SK-N-SH (cell line): ENCODE measurements around the gene NACC1. TPM values are rescaled to one million over a fixed set of nuclear protein-coding genes. Genes with fewer than 3 reads are reported as not detected.

ENCODE experiments used
- CTCF ChIA-PET: fragments of 300-600, 350-600 bp; formaldehyde crosslinking; extraction: SDS; loops from one replicate; lab custom pipeline; 2021; lab: Yijun Ruan, JAX
- POLR2A ChIA-PET: fragments of 350-600 bp; sonication (Branson Sonifier 250); formaldehyde crosslinking; extraction: SDS; loops from one replicate; lab custom pipeline; 2020; ENCODE audit warnings: antibody characterized with exemption, inconsistent platforms; lab: Yijun Ruan, JAX
- DNase-seq: peaks from one replicate; pipeline ENCODE4 v3.0.0; 2012
- H2AFZ ChIP-seq: fragments of 200-600 bp; sonication (generic); 2 replicates; pipeline ENCODE4 v1.8.1; 2016; ENCODE audit warnings: antibody characterized with exemption, mild to moderate bottlenecking, low read depth
- H3F3A ChIP-seq: fragments of 200-600 bp; sonication (generic); replicated peaks from 2 replicates; pipeline ENCODE3; 2016; ENCODE audit warnings: antibody characterized with exemption, mild to moderate bottlenecking; ENCODE audit not compliant: insufficient read depth
- H3K27ac ChIP-seq, 2 experiments: fragments of 200-500 bp in 1 of 2; fragments of 200-600 bp in 1 of 2; sonication (Bioruptor generic) in 1 of 2; sonication (generic), shearing (Covaris generic) in 1 of 2; 2 replicates each; pipeline versions ENCODE4 v1.5.1 to v1.6.1; 2014 to 2016; ENCODE audit warnings: low read depth in 2 of 2, inconsistent platforms in 1 of 2, low read length in 1 of 2, mild to moderate bottlenecking in 1 of 2, mixed read lengths in 1 of 2
- H3K27me3 ChIP-seq: fragments of 200-600 bp; sonication (generic), shearing (Covaris generic); 2 replicates; pipeline ENCODE4 v1.6.1; 2016; ENCODE audit warnings: mixed run types; ENCODE audit not compliant: insufficient read depth
- H3K36me3 ChIP-seq, 2 experiments: fragments of 200-500 bp in 1 of 2; fragments of 200-600 bp in 1 of 2; sonication (Bioruptor generic) in 1 of 2; sonication (generic) in 1 of 2; replicated peaks in 1 of 2; 2 replicates each; pipeline versions ENCODE3 to v1.5.1; 2014 to 2016; ENCODE audit warnings: low read length in 1 of 2, mild to moderate bottlenecking in 1 of 2; ENCODE audit not compliant: insufficient read depth in 2 of 2, control insufficient read depth in 1 of 2
- H3K4me1 ChIP-seq, 2 experiments: fragments of 200-500 bp in 1 of 2; fragments of 200-600 bp in 1 of 2; sonication (Bioruptor generic) in 1 of 2; sonication (generic), shearing (Covaris generic) in 1 of 2; 2 replicates each; pipeline versions ENCODE4 v1.5.1 to v1.6.1; 2014 to 2016; ENCODE audit warnings: low read depth in 1 of 2, low read length in 1 of 2, mixed run types in 1 of 2; ENCODE audit not compliant: insufficient read depth in 2 of 2, control insufficient read depth in 1 of 2
- H3K4me2 ChIP-seq: fragments of 200-600 bp; sonication (generic), shearing (Covaris generic); 2 replicates; pipeline ENCODE4 v1.6.1; 2017; ENCODE audit warnings: mixed run types
- H3K4me3 ChIP-seq, 2 experiments: fragments of 200-500 bp in 1 of 2; fragments of 200-600 bp in 1 of 2; sonication (Bioruptor generic) in 1 of 2; sonication (generic), shearing (Covaris generic) in 1 of 2; 2 replicates each; pipeline versions ENCODE4 v1.5.1 to v1.8.1; 2014 to 2016; ENCODE audit warnings: low read depth in 2 of 2, inconsistent platforms in 1 of 2, low read length in 1 of 2, mild to moderate bottlenecking in 1 of 2, mixed read lengths in 1 of 2, moderate library complexity in 1 of 2
- H3K79me2 ChIP-seq: fragments of 200-600 bp; sonication (generic); 2 replicates; pipeline ENCODE4 v1.8.1; 2017; ENCODE audit warnings: mild to moderate bottlenecking; ENCODE audit not compliant: insufficient read depth
- H3K9ac ChIP-seq: fragments of 200-600 bp; sonication (generic); 2 replicates; pipeline ENCODE4 v1.6.1; 2017; ENCODE audit warnings: mixed run types
- H3K9me2 ChIP-seq: fragments of 200-600 bp; sonication (generic); 2 replicates; pipeline ENCODE4 v1.6.1; 2017; ENCODE audit warnings: mixed run types
- H3K9me3 ChIP-seq: fragments of 200-600 bp; sonication (generic); 2 replicates; pipeline ENCODE4 v1.6.1; 2017; ENCODE audit warnings: mixed run types, mild to moderate bottlenecking, moderate library complexity
- H4K20me1 ChIP-seq: fragments of 200-600 bp; sonication (generic); 2 replicates; pipeline ENCODE4 v1.6.1; 2017; ENCODE audit warnings: mild to moderate bottlenecking, mixed run types; ENCODE audit not compliant: insufficient read depth
- CHD2 ChIP-seq: fragments of 150-350 bp; IDR thresholded peaks from 2 replicates; pipeline ENCODE4 v1.6.1; 2018; ENCODE audit warnings: low read length; ENCODE audit not compliant: partially characterized antibody
- EP300 ChIP-seq, 2 experiments: IDR thresholded peaks; 2 replicates each; pipeline versions ENCODE4 v1.4.0 to v1.6.1; 2012; ENCODE audit warnings: borderline replicate concordance in 1 of 2, low read depth in 1 of 2, low read length in 1 of 2
- FOXM1 ChIP-seq: IDR thresholded peaks from 2 replicates; pipeline ENCODE4 v1.4.0; 2012; ENCODE audit warnings: low read depth, mild to moderate bottlenecking
- GABPA ChIP-seq: IDR thresholded peaks from 2 replicates; pipeline ENCODE4 v1.4.0; 2012; ENCODE audit warnings: low read depth, mild to moderate bottlenecking
- MXI1 ChIP-seq: IDR thresholded peaks from 2 replicates; pipeline ENCODE4 v1.6.1; 2012; ENCODE audit warnings: mild to moderate bottlenecking, low read depth, low read length, improper control_type of control experiment
- NFIC ChIP-seq: IDR thresholded peaks from 2 replicates; pipeline ENCODE4 v1.4.0; 2012; ENCODE audit warnings: borderline replicate concordance
- SMC3 ChIP-seq: IDR thresholded peaks from 2 replicates; pipeline ENCODE4 v1.6.1; 2012; ENCODE audit warnings: low read depth, low read length, improper control_type of control experiment
- WGBS: methylation state at CpG from one replicate; pipeline ENCODE4 v1.1.6; 2017; ENCODE audit warnings: low lambda C conversion rate; 5-methylcytosine and 5-hydroxymethylcytosine counted together
- polyA plus RNA-seq, 3 experiments: library from polyadenylated mRNA; depleted of rRNA; stranded (reverse); fragments of >200 nt; gene quantifications; 2 replicates each; pipeline ENCODE4 v1.2.3, GENCODE V29; 2012
- TF ChIP-seq, protein P1 (sequence below): IDR thresholded peaks from 2 replicates; pipeline ENCODE4 v1.4.0; 2012; ENCODE audit warnings: low read depth
- TF ChIP-seq, protein P2 (sequence below): fragments of 200-600 bp; sonication (generic); IDR thresholded peaks from 2 replicates; pipeline ENCODE4 v1.6.1; 2017; ENCODE audit warnings: antibody characterized with exemption, mild to moderate bottlenecking, moderate library complexity
- TF ChIP-seq, protein P3 (sequence below): IDR thresholded peaks from 2 replicates; pipeline ENCODE4 v1.4.0; 2012; ENCODE audit warnings: low read depth, borderline replicate concordance
- TF ChIP-seq, protein P4 (sequence below): IDR thresholded peaks from 2 replicates; pipeline ENCODE4 v1.4.0; 2012; ENCODE audit warnings: low read depth, borderline replicate concordance

The NACC1 gene
- polyA plus RNA-seq, 1 of the 3 experiments (the other 2 are of a cell fraction) = 127 TPM

DNA sequence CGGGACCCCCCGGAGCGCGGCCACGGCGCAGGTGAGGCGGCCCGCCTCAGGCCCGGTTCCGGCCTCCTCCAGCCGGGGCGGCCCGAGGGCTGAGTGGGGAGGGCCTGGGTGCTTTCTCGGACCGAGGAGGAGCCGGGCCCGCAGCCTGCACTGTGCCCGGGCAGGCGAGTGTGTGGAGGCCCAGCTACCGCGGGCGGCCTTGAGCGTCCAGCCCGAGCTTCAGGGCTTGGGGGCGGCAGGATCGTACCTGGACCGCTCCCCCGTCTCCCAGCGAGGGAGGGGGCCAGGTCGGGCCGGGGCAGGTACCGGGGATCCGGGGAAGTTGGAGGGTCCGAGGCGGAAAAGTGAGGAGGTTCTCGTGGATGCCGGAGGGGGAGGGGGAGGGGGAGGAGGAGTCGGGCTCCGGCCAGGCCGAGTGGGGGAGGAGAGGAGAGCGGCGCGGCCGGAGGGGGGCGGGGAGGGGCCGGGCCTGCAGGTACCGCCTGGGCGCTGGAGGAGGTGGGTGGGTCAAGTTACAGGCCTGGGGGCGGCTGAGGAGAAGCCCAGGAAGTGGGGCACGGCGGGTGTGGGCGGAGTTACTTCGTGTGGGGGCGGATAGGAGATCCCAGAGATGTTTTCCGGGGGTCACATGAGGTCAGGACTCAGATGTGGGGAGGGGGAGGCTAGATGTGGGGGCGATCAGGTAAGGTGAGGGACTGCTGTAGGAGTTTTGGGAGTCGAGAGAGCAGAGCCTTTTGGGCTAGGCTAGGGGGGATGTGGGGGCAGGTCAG lies 545 bp downstream of the NACC1 start:
- DNase-seq = peak; percentile 83
- H3K4me2 ChIP-seq = peak overlapping the region; percentile 83
- ChIA-PET POLR2A (interaction anchor here (0.8 to 3.7 kb wide), 6 partner anchors 13 to 186 kb away, joined by 3 to 16 read pairs (median 4); partner anchors contain the start of genes IER2 and STX10), CTCF (interaction anchor here (0.8 to 4.0 kb wide), 9 partner anchors 10 to 471 kb away, joined by 3 to 20 read pairs (median 5); no protein-coding TSS in a partner anchor)
- H3K9me2 ChIP-seq = no peaks in the 10 kb centered on the region
- no peak for TF ChIP-seq NFIC
- TF ChIP-seq SMC3 = peak; percentile 3; the same call in 1 of the 2 replicates
- TF ChIP-seq, protein P1, sequence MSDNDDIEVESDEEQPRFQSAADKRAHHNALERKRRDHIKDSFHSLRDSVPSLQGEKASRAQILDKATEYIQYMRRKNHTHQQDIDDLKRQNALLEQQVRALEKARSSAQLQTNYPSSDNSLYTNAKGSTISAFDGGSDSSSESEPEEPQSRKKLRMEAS = 0 out of 2 replicates have a peak, but pooled peaks have one; percentile 17
- TF ChIP-seq CHD2 = peak; percentile 37
- no peak overlapping the region for H2AFZ ChIP-seq
- H4K20me1 ChIP-seq = peaks cover 48% of the 10 kb centered on the region
- H3K36me3 ChIP-seq = peaks cover 6 to 13% of the 10 kb centered on the region in 2 experiments
- no peaks in the 10 kb centered on the region for H3K9me3 ChIP-seq
- peak overlapping the region; percentile 87 to 98 for H3K4me3 ChIP-seq
- H3K27me3 ChIP-seq = no peaks in the 10 kb centered on the region
- peaks cover 22 to 27% of the 10 kb centered on the region in 2 experiments; a peak in 2 of 4 replicates for H3K4me1 ChIP-seq
- peaks cover 79% of the 10 kb centered on the region for H3K79me2 ChIP-seq
- H3K9ac ChIP-seq = peak overlapping the region; percentile 97
- H3K27ac ChIP-seq = peak overlapping the region; percentile 63 to 85
- under 1% methylated on average over 24 of the region's 57 CpGs for WGBS
- H3F3A ChIP-seq = peaks cover 4% of the 10 kb centered on the region

DNA sequence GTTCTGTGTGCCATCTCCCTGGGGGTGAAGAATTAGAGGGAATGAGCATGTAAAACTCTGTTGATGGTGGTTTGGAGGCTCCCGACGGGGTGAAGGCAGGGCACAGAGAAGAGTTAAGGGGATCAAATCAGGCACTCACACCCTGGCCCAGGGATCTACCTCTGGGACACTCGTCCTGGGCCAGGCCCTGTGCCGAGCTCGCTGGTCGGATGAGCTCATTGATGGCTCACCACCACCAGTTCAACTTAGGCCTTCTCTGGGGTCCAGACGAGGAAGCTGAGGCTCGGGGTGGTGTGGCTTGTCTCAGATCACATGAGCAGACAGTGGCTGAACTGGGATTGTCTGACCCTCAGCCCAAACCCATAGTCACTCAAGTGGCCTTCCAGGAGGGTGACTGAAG lies 1.6 kb downstream of the NACC1 start:
- ChIA-PET CTCF (interaction anchor here (0.7 to 4.0 kb wide), 10 partner anchors 10 to 470 kb away, joined by 3 to 20 read pairs (median 4); partner anchors contain the start of genes IER2 and STX10), POLR2A (interaction anchor here (0.6 to 3.7 kb wide), 3 partner anchors 30 to 150 kb away, joined by 3 to 16 read pairs (median 14); partner anchors contain the start of genes DAND5, IER2 and STX10)
- Histone ChIP-seq H3K36me3 (peaks cover 0 to 16% of the 10 kb centered on the region in 2 experiments), H3K9me3 (no peaks in the 10 kb centered on the region), H4K20me1 (peaks cover 58% of the 10 kb centered on the region), H3K9me2 (no peaks in the 10 kb centered on the region), H3F3A (peaks cover 4% of the 10 kb centered on the region), H3K79me2 (peaks cover 88% of the 10 kb centered on the region), H3K4me2 (peak overlapping the region; percentile 83), H3K9ac (peak overlapping the region; percentile 97; the same call in 1 of the 2 replicates), H3K4me3 (peak overlapping the region; percentile 87 to 98; a peak in 3 of 4 replicates), H2AFZ (no peak overlapping the region), H3K27ac (peak overlapping the region in 1 of 2 experiments; percentile 45; a peak in 2 of 4 replicates), H3K4me1 (peaks cover 22 to 27% of the 10 kb centered on the region in 2 experiments; a peak in 2 of 4 replicates), H3K27me3 (no peaks in the 10 kb centered on the region)
- whole genome bisulfite sequencing = 93% methylated on average over 2 of the region's 8 CpGs
- DNase-seq = no peak
- TF ChIP-seq, protein P2, sequence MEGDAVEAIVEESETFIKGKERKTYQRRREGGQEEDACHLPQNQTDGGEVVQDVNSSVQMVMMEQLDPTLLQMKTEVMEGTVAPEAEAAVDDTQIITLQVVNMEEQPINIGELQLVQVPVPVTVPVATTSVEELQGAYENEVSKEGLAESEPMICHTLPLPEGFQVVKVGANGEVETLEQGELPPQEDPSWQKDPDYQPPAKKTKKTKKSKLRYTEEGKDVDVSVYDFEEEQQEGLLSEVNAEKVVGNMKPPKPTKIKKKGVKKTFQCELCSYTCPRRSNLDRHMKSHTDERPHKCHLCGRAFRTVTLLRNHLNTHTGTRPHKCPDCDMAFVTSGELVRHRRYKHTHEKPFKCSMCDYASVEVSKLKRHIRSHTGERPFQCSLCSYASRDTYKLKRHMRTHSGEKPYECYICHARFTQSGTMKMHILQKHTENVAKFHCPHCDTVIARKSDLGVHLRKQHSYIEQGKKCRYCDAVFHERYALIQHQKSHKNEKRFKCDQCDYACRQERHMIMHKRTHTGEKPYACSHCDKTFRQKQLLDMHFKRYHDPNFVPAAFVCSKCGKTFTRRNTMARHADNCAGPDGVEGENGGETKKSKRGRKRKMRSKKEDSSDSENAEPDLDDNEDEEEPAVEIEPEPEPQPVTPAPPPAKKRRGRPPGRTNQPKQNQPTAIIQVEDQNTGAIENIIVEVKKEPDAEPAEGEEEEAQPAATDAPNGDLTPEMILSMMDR = no peak
- no peak for TF ChIP-seq GABPA
- TF ChIP-seq, protein P3, sequence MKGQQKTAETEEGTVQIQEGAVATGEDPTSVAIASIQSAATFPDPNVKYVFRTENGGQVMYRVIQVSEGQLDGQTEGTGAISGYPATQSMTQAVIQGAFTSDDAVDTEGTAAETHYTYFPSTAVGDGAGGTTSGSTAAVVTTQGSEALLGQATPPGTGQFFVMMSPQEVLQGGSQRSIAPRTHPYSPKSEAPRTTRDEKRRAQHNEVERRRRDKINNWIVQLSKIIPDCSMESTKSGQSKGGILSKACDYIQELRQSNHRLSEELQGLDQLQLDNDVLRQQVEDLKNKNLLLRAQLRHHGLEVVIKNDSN = no peak
- TF ChIP-seq, protein P4, sequence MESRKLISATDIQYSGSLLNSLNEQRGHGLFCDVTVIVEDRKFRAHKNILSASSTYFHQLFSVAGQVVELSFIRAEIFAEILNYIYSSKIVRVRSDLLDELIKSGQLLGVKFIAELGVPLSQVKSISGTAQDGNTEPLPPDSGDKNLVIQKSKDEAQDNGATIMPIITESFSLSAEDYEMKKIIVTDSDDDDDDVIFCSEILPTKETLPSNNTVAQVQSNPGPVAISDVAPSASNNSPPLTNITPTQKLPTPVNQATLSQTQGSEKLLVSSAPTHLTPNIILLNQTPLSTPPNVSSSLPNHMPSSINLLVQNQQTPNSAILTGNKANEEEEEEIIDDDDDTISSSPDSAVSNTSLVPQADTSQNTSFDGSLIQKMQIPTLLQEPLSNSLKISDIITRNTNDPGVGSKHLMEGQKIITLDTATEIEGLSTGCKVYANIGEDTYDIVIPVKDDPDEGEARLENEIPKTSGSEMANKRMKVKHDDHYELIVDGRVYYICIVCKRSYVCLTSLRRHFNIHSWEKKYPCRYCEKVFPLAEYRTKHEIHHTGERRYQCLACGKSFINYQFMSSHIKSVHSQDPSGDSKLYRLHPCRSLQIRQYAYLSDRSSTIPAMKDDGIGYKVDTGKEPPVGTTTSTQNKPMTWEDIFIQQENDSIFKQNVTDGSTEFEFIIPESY = no peak
- TF ChIP-seq MXI1 = no peak
- TF ChIP-seq EP300 (IDR thresholded peaks at IDR 0.05; ENCODE audit: borderline replicate concordance in 1 of 2, low read depth in 1 of 2, low read length in 1 of 2) = no peak
- TF ChIP-seq FOXM1 = no peak
